Neuronal stem cell (in vitro differentiated cells): Measurements from ENCODE around the gene SPARC.

ENCODE experiments used
- DNase-seq: peaks from one replicate; pipeline ENCODE4 v3.0.0-alpha.2; 2013; ENCODE audit warnings: low spot score
- H2AFZ ChIP-seq: one replicate; pipeline ENCODE4 v1.6.1; 2013; ENCODE audit warnings: mild to moderate bottlenecking, low read length, inconsistent platforms
- H2AK5ac ChIP-seq: 2 replicates; pipeline ENCODE4 v1.6.1; 2013; ENCODE audit warnings: low read depth, mild to moderate bottlenecking, inconsistent platforms, low read length, moderate library complexity, mixed read lengths
- H2BK120ac ChIP-seq: 2 replicates; pipeline ENCODE4 v1.6.1; 2013; ENCODE audit warnings: low read depth, mild to moderate bottlenecking, inconsistent platforms, low read length, moderate library complexity, mixed read lengths
- H2BK12ac ChIP-seq: one replicate; pipeline ENCODE4 v1.6.1; 2013; ENCODE audit warnings: low read length, inconsistent platforms
- H2BK15ac ChIP-seq: 2 replicates; pipeline ENCODE4 v1.6.1; 2013; ENCODE audit warnings: mild to moderate bottlenecking, low read length, inconsistent platforms, mixed read lengths
- H2BK5ac ChIP-seq: one replicate; pipeline ENCODE4 v1.6.1; 2013; ENCODE audit warnings: inconsistent platforms, mild to moderate bottlenecking, low read length, moderate library complexity
- H3K14ac ChIP-seq: one replicate; pipeline ENCODE4 v1.6.1; 2013; ENCODE audit warnings: low read length, inconsistent platforms
- H3K18ac ChIP-seq: 2 replicates; pipeline ENCODE4 v1.6.1; 2013; ENCODE audit warnings: low read length, inconsistent platforms
- H3K23ac ChIP-seq: 2 replicates; pipeline ENCODE4 v1.6.1; 2013; ENCODE audit warnings: low read depth, mild to moderate bottlenecking, mixed read lengths, low read length, inconsistent platforms; ENCODE audit not compliant: poor library complexity
- H3K27ac ChIP-seq: replicated peaks from 3 replicates; pipeline ENCODE4 v1.5.1; 2013; ENCODE audit warnings: low read length, inconsistent platforms
- H3K27me3 ChIP-seq, 3 experiments: 2 replicates each; pipeline ENCODE4 v1.6.1; 2013; ENCODE audit warnings: low read length in 3 of 3, mild to moderate bottlenecking in 2 of 3, inconsistent platforms in 1 of 3, low read depth in 1 of 3, mixed read lengths in 1 of 3, moderate library complexity in 1 of 3; ENCODE audit not compliant: control insufficient read depth in 3 of 3, insufficient read depth in 3 of 3
- H3K36me3 ChIP-seq, 2 donors: replicated peaks in 1 of 2; 2 replicates each; pipeline ENCODE4 v1.6.1; 2013; ENCODE audit warnings: low read length in 2 of 2; ENCODE audit not compliant: control insufficient read depth in 2 of 2, insufficient read depth in 2 of 2
- H3K4ac ChIP-seq: 2 replicates; pipeline ENCODE4 v1.6.1; 2013; ENCODE audit warnings: inconsistent platforms, mild to moderate bottlenecking, low read length, moderate library complexity
- H3K4me1 ChIP-seq, 2 donors: 1 replicate in 1 of 2; 2 replicates in 1 of 2; pipeline ENCODE4 v1.6.1; 2013; ENCODE audit warnings: low read length in 2 of 2, low read depth in 1 of 2; ENCODE audit not compliant: control insufficient read depth in 2 of 2, insufficient read depth in 1 of 2
- H3K4me2 ChIP-seq: one replicate; pipeline ENCODE4 v1.6.1; 2013; ENCODE audit warnings: mild to moderate bottlenecking, low read length, inconsistent platforms; ENCODE audit not compliant: insufficient read depth, poor library complexity, severe bottlenecking
- H3K4me3 ChIP-seq, 2 donors: 2 replicates each; pipeline ENCODE4 v1.5.1; 2013; ENCODE audit warnings: low read length in 2 of 2, mild to moderate bottlenecking in 2 of 2, inconsistent platforms in 1 of 2, moderate library complexity in 1 of 2
- H3K79me1 ChIP-seq: one replicate; pipeline ENCODE4 v1.6.1; 2013; ENCODE audit warnings: low read depth, mild to moderate bottlenecking, inconsistent platforms, low read length, moderate library complexity
- H3K9ac ChIP-seq: one replicate; pipeline ENCODE4 v1.6.1; 2013; ENCODE audit warnings: mild to moderate bottlenecking, low read depth, low read length, inconsistent platforms; ENCODE audit not compliant: poor library complexity
- H3K9me3 ChIP-seq, 2 donors: replicated peaks in 1 of 2; 2 replicates each; pipeline versions ENCODE3 to v1.6.1; 2013; ENCODE audit warnings: low read length in 2 of 2, mild to moderate bottlenecking in 2 of 2, inconsistent platforms in 1 of 2, low read depth in 1 of 2, mixed read lengths in 1 of 2, moderate library complexity in 1 of 2; ENCODE audit not compliant: control insufficient read depth in 2 of 2, insufficient read depth in 1 of 2
- H4K8ac ChIP-seq: one replicate; pipeline ENCODE4 v1.6.1; 2013; ENCODE audit warnings: low read depth, mild to moderate bottlenecking, inconsistent platforms, low read length, moderate library complexity
- H4K91ac ChIP-seq: one replicate; pipeline ENCODE4 v1.6.1; 2013; ENCODE audit warnings: low read length, low read depth, mild to moderate bottlenecking, inconsistent platforms; ENCODE audit not compliant: poor library complexity
- WGBS, 2 donors: extraction: QIAGEN DNeasy Blood & Tissue Kit; methylation state at CpG; one replicate each; pipeline ENCODE4 v1.1.7; 2013; ENCODE audit warnings: missing lambda C conversion rate in 2 of 2, mixed read lengths in 1 of 2; ENCODE audit not compliant: insufficient read length in 2 of 2, insufficient replicate concordance in 1 of 2; ENCODE audit errors: extremely low coverage in 2 of 2; 5-methylcytosine and 5-hydroxymethylcytosine counted together

Gene SPARC

DNA sequence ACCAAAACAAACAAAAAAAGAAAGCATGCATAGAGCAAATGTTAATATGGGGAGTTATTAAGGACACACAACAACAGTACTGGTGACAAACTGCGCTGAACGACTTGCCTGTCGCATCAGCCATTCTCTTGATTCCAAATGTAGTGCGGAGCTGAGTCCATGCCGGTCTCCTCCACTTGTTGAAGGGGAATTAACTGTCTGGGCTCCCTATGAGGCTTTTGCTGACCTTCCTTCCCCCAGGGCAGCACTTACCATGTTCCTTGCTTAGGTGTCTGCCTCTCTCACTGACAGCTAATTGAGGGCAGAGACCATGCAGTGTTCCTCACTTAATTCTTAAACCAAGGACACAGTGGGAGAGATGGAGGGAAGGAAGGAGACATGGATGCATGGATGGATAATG, 54.8 kb downstream of the SPARC start:
- Histone ChIP-seq H3K79me1 (no peaks in the 10 kb centered on the region), H3K18ac (no peak overlapping the region), H2BK15ac (no peak overlapping the region), H3K4me3 (no peak overlapping the region), H3K14ac (no peak overlapping the region), H3K9me3 (peaks cover 0 to 2% of the 10 kb centered on the region in 2 donors), H2AK5ac (no peak overlapping the region), H3K4me1 (peaks cover 0 to 1% of the 10 kb centered on the region in 2 donors), H2BK5ac (no peak overlapping the region), H4K8ac (no peak overlapping the region), H3K27ac (no peak overlapping the region), H2AFZ (no peak overlapping the region), H3K27me3 (peaks cover 0 to 15% (median 0%) of the 10 kb centered on the region in 3 experiments), H3K36me3 (no peaks in the 10 kb centered on the region), H3K4ac (no peak overlapping the region), H2BK12ac (no peak overlapping the region), H4K91ac (no peak overlapping the region), H3K9ac (no peak overlapping the region), H2BK120ac (no peak overlapping the region), H3K4me2 (no peak overlapping the region), H3K23ac (no peak overlapping the region)
- DNase-seq: no peak
- no CpG with 5 or more reads among the region's 5 CpGs for WGBS, 2 donors

DNA sequence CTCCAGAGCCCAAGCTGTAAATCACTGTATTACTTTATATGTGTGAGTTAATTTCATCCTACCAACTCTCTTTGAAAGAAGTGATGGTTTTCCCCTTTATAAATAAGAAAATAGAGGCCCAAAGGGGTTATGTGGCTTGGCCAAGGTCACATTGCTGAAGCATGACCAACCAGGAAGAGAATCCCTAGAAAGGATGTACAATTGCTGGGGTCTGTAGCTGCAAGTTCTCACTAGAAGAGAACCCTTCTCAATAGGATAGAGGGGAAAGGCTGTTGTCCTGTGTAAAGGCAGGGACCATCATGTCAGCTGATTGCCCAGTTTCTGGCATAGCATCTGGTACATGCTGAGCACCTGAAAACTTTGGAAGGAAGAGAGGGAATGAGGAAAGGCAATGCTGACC, 56.6 kb downstream of the SPARC start:
- Histone ChIP-seq H3K4me1 (peaks cover 0 to 1% of the 10 kb centered on the region in 2 donors), H3K27ac (no peak overlapping the region), H3K9ac (no peak overlapping the region), H4K8ac (no peak overlapping the region), H2BK120ac (no peak overlapping the region), H3K4me3 (no peak overlapping the region), H2AFZ (no peak overlapping the region), H3K18ac (no peak overlapping the region), H3K4ac (no peak overlapping the region), H3K27me3 (peaks cover 0 to 5% (median 0%) of the 10 kb centered on the region in 3 experiments), H2BK15ac (no peak overlapping the region), H3K23ac (no peak overlapping the region), H2BK5ac (no peak overlapping the region), H2AK5ac (no peak overlapping the region), H3K4me2 (no peak overlapping the region), H3K14ac (no peak overlapping the region), H3K9me3 (no peaks in the 10 kb centered on the region), H3K36me3 (no peaks in the 10 kb centered on the region), H4K91ac (no peak overlapping the region), H3K79me1 (no peaks in the 10 kb centered on the region), H2BK12ac (no peak overlapping the region)
- no peak for DNase-seq

DNA sequence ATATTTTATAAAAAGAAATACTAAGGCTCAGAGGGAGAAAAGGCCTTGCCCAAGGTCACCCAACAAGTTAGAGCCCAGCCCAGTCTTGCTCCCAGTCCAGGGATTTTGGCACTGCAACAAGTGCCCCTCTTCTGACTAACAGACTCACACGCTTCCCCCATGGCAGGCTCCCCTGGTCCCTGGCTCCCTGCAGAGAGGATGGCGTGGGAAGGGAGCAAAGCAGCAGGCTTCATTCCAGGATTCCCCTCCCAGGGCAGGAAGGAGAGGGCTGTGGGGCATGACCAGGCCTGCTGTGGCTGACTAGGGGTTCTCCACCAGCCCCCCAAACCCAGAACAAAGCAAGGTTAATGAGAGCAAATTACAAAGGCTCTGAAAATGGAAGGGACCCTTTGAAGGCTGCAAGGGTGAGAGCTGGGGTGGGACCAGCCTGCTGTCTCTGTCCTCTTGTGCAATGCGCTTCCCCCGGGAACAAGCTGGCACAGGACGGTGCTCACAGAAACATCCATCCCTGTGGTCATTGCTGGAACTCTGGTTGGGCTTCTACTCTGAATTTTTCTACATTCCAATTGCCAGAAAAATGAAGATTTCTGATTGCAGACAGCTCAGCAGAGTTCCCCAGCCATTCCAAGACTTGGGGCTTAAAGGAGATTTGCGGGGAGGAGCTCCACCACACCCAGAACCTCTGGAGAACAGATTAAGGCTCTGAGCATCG, 58.4 kb downstream of the SPARC start:
- Histone ChIP-seq H4K91ac (no peak overlapping the region), H2AK5ac (no peak overlapping the region), H2BK12ac (no peak overlapping the region), H3K36me3 (no peaks in the 10 kb centered on the region), H3K9ac (no peak overlapping the region), H2BK15ac (no peak overlapping the region), H2BK5ac (no peak overlapping the region), H3K27ac (no peak overlapping the region), H3K79me1 (no peaks in the 10 kb centered on the region), H4K8ac (no peak overlapping the region), H3K4me1 (peaks cover 0 to 3% of the 10 kb centered on the region in 2 donors), H3K27me3 (peaks cover 0 to 5% (median 0%) of the 10 kb centered on the region in 3 experiments), H2BK120ac (no peak overlapping the region), H3K4me3 (no peak overlapping the region), H3K23ac (no peak overlapping the region), H3K9me3 (no peaks in the 10 kb centered on the region), H3K18ac (peak overlapping the region; percentile 16), H2AFZ (no peak overlapping the region), H3K4me2 (no peak overlapping the region), H3K4ac (no peak overlapping the region), H3K14ac (no peak overlapping the region)
- no peak for DNase-seq
- no CpG with 5 or more reads among the region's 7 CpGs for WGBS, 2 donors

DNA sequence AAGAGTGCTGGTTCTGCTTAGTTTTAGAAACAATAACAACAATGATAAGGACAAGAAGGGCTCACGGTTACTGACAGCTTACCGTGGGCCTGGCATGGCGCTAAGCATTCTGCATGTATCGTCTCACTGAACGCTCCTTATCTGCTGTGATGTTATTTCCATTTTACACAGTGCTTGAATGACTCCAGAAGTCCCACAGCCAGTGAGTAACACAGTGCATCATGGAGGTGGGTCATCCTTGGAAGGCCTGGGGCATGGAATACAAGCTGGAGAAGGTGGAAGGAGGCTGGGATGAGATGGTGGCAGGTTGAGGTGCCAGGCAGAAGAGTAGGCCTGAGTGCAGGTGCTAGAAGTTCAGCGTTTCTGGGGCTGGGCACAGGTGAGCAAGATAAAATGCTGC, 59.1 kb downstream of the SPARC start:
- no peak overlapping the region for H4K8ac ChIP-seq
- H3K4me3 ChIP-seq: no peak overlapping the region
- H3K79me1 ChIP-seq: no peaks in the 10 kb centered on the region
- peak overlapping the region; percentile 33 for H3K18ac ChIP-seq
- H3K9ac ChIP-seq: no peak overlapping the region
- H2BK12ac ChIP-seq: no peak overlapping the region
- WGBS, 2 donors: no CpG with 5 or more reads among the region's 6 CpGs
- H2BK120ac ChIP-seq: no peak overlapping the region
- H3K36me3 ChIP-seq: no peaks in the 10 kb centered on the region
- no peak overlapping the region for H3K27ac ChIP-seq
- H3K27me3 ChIP-seq: peaks cover 0 to 5% (median 0%) of the 10 kb centered on the region in 3 experiments
- no peaks in the 10 kb centered on the region for H3K9me3 ChIP-seq
- H3K4me2 ChIP-seq: no peak overlapping the region
- H3K23ac ChIP-seq: no peak overlapping the region
- no peak overlapping the region for H2BK5ac ChIP-seq
- H2AFZ ChIP-seq: no peak overlapping the region
- H3K14ac ChIP-seq: no peak overlapping the region
- H4K91ac ChIP-seq: no peak overlapping the region
- H2AK5ac ChIP-seq: peak overlapping the region; percentile 9
- no peak overlapping the region for H3K4ac ChIP-seq
- no peak overlapping the region for H2BK15ac ChIP-seq
- H3K4me1 ChIP-seq: peaks cover 0 to 6% of the 10 kb centered on the region in 2 donors
- no peak for DNase-seq
